ENCODE measurements around the gene KIFC3. TPM values are rescaled to one million over a fixed set of nuclear protein-coding genes. Genes with fewer than 3 reads are reported as not detected.

Gene KIFC3
- total RNA-seq, 2 experiments from 2014 or later = not detected

GRCh38 chr16:57724531-57724930, 77.8 kb downstream of the KIFC3 start:
- H3K27ac ChIP-seq (ENCODE audit: low read depth in 1 of 2, low read length in 2 of 2) = no peak overlapping the region
- peaks cover 0 to 4% of the 10 kb centered on the region in 2 experiments for H3K9me3 ChIP-seq (ENCODE audit: control insufficient read depth in 1 of 2, insufficient read depth in 1 of 2, low read length in 2 of 2)
- Mint-ChIP-seq H3K27ac (no peak overlapping the region), H3K9me3 (no peaks in the 10 kb centered on the region), H3K4me3 (no peak overlapping the region), H3K27me3 (no peaks in the 10 kb centered on the region), H3K4me1 (ENCODE audit: low read depth) (no peaks in the 10 kb centered on the region), H3K36me3 (ENCODE audit: low read depth) (no peaks in the 10 kb centered on the region)
- H3K27me3 ChIP-seq (ENCODE audit: control insufficient read depth in 1 of 2, insufficient read depth in 2 of 2, low read length in 2 of 2) = no peaks in the 10 kb centered on the region
- intact Hi-C loops (cut with DNase I, micrococcal nuclease) = no loop called here
- H3K36me3 ChIP-seq (ENCODE audit: insufficient read depth, low read length) = no peaks in the 10 kb centered on the region
- ChIA-PET POLR2A (no interaction called here), CTCF (no interaction called here)
- H3K4me1 ChIP-seq (ENCODE audit: insufficient read depth, low read length) = no peaks in the 10 kb centered on the region
- TF ChIP-seq CTCF (IDR thresholded peaks at IDR 0.05) = no peak
- ATAC-seq (ENCODE audit: poor library complexity) = no peak
- DNase-seq = no peak
- H3K4me3 ChIP-seq (ENCODE audit: low read length) = no peak overlapping the region

- ChIA-PET CTCF (no interaction called here), POLR2A (interaction anchor here (0.6 kb wide), 1 partner anchor 122 kb away, joined by 3 read pairs; no protein-coding TSS in a partner anchor)
- Histone ChIP-seq H3K4me1 (ENCODE audit: insufficient read depth, low read length) (no peaks in the 10 kb centered on the region), H3K4me3 (ENCODE audit: low read length) (no peak overlapping the region), H3K27me3 (ENCODE audit: control insufficient read depth in 1 of 2, insufficient read depth in 2 of 2, low read length in 2 of 2) (no peaks in the 10 kb centered on the region), H3K27ac (ENCODE audit: low read depth in 1 of 2, low read length in 2 of 2) (no peak overlapping the region), H3K36me3 (ENCODE audit: insufficient read depth, low read length) (no peaks in the 10 kb centered on the region), H3K9me3 (ENCODE audit: control insufficient read depth in 1 of 2, insufficient read depth in 1 of 2, low read length in 2 of 2) (peaks cover 0 to 4% of the 10 kb centered on the region in 2 experiments)
- Mint-ChIP-seq H3K4me3 (no peak overlapping the region), H3K9me3 (no peaks in the 10 kb centered on the region), H3K36me3 (ENCODE audit: low read depth) (no peaks in the 10 kb centered on the region), H3K4me1 (ENCODE audit: low read depth) (no peaks in the 10 kb centered on the region), H3K27ac (no peak overlapping the region), H3K27me3 (no peaks in the 10 kb centered on the region)
- intact Hi-C loops (cut with DNase I, micrococcal nuclease) = no loop called here
- no peak for ATAC-seq (ENCODE audit: poor library complexity)
- DNase-seq = no peak
- TF ChIP-seq CTCF (IDR thresholded peaks at IDR 0.05) = no peak
These were observed 79.1 kb downstream of the KIFC3 start for GRCh38 chr16:57723170-57723569.

- CTCF ChIA-PET = no interaction called here
- POLR2A ChIA-PET = no interaction called here
- no peak overlapping the region for H3K27ac ChIP-seq (ENCODE audit: low read depth in 1 of 2, low read length in 2 of 2)
These were observed 79.6 kb downstream of the KIFC3 start for GRCh38 chr16:57722651-57723050.

More at GRCh38 chr16:57722651-57723050, 79.6 kb downstream of the KIFC3 start:
- no peak overlapping the region for H3K4me3 Mint-ChIP-seq
- no peaks in the 10 kb centered on the region for H3K27me3 ChIP-seq (ENCODE audit: control insufficient read depth in 1 of 2, insufficient read depth in 2 of 2, low read length in 2 of 2)
- DNase-seq (no peak), ATAC-seq (ENCODE audit: poor library complexity) (no peak)
- no peaks in the 10 kb centered on the region for H3K4me1 Mint-ChIP-seq (ENCODE audit: low read depth)
- H3K27ac Mint-ChIP-seq = no peak overlapping the region
- H3K4me3 ChIP-seq (ENCODE audit: low read length) = no peak overlapping the region
- no peaks in the 10 kb centered on the region for H3K36me3 ChIP-seq (ENCODE audit: insufficient read depth, low read length)
- no peaks in the 10 kb centered on the region for H3K27me3 Mint-ChIP-seq
- no peaks in the 10 kb centered on the region for H3K36me3 Mint-ChIP-seq (ENCODE audit: low read depth)
- TF ChIP-seq CTCF (IDR thresholded peaks at IDR 0.05) = no peak
- H3K4me1 ChIP-seq (ENCODE audit: insufficient read depth, low read length) = no peaks in the 10 kb centered on the region
- no peaks in the 10 kb centered on the region for H3K9me3 Mint-ChIP-seq
- intact Hi-C loops (cut with DNase I, micrococcal nuclease) = no loop called here
- H3K9me3 ChIP-seq (ENCODE audit: control insufficient read depth in 1 of 2, insufficient read depth in 1 of 2, low read length in 2 of 2) = peaks cover 0 to 4% of the 10 kb centered on the region in 2 experiments

Measured in CD4-positive, alpha-beta T cell (primary cell).